Vagina (tissue), 2 donors: ENCODE measurements around the gene USP50.

ENCODE experiments used
- POLR2A ChIP-seq, 2 donors: fragments of 450-650 bp; IDR thresholded peaks; one replicate each; pipeline ENCODE4 v1.6.1; 2017; ENCODE audit warnings: antibody characterized with exemption in 2 of 2, mild to moderate bottlenecking in 2 of 2, moderate library complexity in 2 of 2
- POLR2AphosphoS5 ChIP-seq, 2 donors: sonication (generic); formaldehyde crosslinking; IDR thresholded peaks; one replicate each; pipeline ENCODE4 v1.9.0; 2017; ENCODE audit warnings: antibody characterized with exemption in 2 of 2, mild to moderate bottlenecking in 2 of 2, low read depth in 1 of 2; ENCODE audit not compliant: insufficient read depth in 1 of 2
- TF ChIP-seq, protein P1 (sequence below), 3 experiments: fragments of 450-650 bp in 2 of 3; fragments of 200-600 bp in 1 of 3; sonication (generic) in 1 of 3; IDR thresholded peaks; one replicate each; pipeline ENCODE4 v1.5.1; 2017 to 2019; ENCODE audit warnings: antibody characterized with exemption in 3 of 3, mild to moderate bottlenecking in 2 of 3, moderate library complexity in 2 of 3

DNA sequence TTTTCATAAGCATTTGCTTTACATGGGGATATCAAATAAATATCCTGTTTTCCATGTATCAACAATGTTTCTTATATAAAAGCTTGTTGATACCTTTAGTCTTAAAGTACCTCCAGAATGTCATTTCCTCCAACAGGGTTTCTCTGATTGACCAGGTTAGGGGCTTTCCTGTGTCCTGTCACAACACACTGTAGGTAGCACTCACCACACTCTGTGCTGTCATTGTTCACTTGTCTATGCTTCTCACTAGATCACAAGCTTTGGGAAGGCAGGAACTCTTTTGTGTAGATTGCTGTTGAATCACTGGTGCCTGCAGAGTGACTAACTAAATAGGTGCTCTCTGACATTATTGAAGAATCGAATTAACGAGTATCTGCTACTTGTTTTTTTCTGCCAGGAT, 49.8 kb downstream of the USP50 start:
- TF ChIP-seq, protein P1, sequence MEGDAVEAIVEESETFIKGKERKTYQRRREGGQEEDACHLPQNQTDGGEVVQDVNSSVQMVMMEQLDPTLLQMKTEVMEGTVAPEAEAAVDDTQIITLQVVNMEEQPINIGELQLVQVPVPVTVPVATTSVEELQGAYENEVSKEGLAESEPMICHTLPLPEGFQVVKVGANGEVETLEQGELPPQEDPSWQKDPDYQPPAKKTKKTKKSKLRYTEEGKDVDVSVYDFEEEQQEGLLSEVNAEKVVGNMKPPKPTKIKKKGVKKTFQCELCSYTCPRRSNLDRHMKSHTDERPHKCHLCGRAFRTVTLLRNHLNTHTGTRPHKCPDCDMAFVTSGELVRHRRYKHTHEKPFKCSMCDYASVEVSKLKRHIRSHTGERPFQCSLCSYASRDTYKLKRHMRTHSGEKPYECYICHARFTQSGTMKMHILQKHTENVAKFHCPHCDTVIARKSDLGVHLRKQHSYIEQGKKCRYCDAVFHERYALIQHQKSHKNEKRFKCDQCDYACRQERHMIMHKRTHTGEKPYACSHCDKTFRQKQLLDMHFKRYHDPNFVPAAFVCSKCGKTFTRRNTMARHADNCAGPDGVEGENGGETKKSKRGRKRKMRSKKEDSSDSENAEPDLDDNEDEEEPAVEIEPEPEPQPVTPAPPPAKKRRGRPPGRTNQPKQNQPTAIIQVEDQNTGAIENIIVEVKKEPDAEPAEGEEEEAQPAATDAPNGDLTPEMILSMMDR (IDR thresholded peaks at IDR 0.05) = no peak
- TF ChIP-seq POLR2A (IDR thresholded peaks at IDR 0.05) = no peak
- no peak for TF ChIP-seq POLR2AphosphoS5 (IDR thresholded peaks at IDR 0.05; ENCODE audit: insufficient read depth in 1 of 2, low read depth in 1 of 2)
